Keratinocyte (primary cell): ENCODE measurements around the gene LBX1. TPM values are rescaled to one million over a fixed set of nuclear protein-coding genes. Genes with fewer than 3 reads are reported as not detected.

Experiments used
- DNase-seq: peaks from one replicate; pipeline ENCODE4 v3.0.0-alpha.2; 2011; ENCODE audit warnings: low read depth, missing footprints, low spot score
- FAIRE-seq: peaks from 2 replicates; lab custom pipeline; 2011; peaks lifted over from hg19 to GRCh38; lab: Jason Lieb, UNC
- H2AFZ ChIP-seq: 2 replicates; pipeline ENCODE4 v1.6.0; 2012; ENCODE audit warnings: low read length, control low read depth, inconsistent platforms; ENCODE audit not compliant: control insufficient read depth
- H3K27ac ChIP-seq: 2 replicates; pipeline ENCODE4 v1.5.1; 2011; ENCODE audit warnings: low read length; ENCODE audit not compliant: control insufficient read depth, insufficient read depth
- H3K27me3 ChIP-seq: 3 replicates; pipeline ENCODE4 v1.6.0; 2011; ENCODE audit warnings: low read length; ENCODE audit not compliant: control insufficient read depth, insufficient read depth; ENCODE audit errors: extremely low read depth
- H3K36me3 ChIP-seq, 2 experiments: 2 replicates in 1 of 2; 3 replicates in 1 of 2; pipeline ENCODE4 v1.5.1; 2011; ENCODE audit warnings: low read length in 2 of 2, mild to moderate bottlenecking in 1 of 2; ENCODE audit not compliant: control insufficient read depth in 2 of 2, insufficient read depth in 2 of 2; ENCODE audit errors: extremely low read depth in 1 of 2
- H3K4me1 ChIP-seq: 3 replicates; pipeline ENCODE4 v1.5.1; 2011; ENCODE audit warnings: low read length; ENCODE audit not compliant: control insufficient read depth, insufficient read depth; ENCODE audit errors: extremely low read depth
- H3K4me2 ChIP-seq: 3 replicates; pipeline ENCODE4 v1.6.0; 2011; ENCODE audit warnings: low read depth, low read length; ENCODE audit not compliant: control insufficient read depth, insufficient read depth; ENCODE audit errors: extremely low read depth
- H3K4me3 ChIP-seq, 3 experiments: fragments of 200-600 bp in 1 of 3; sonication (generic) in 1 of 3; 2 replicates in 2 of 3; 3 replicates in 1 of 3; pipeline ENCODE4 v1.5.1; 2011 to 2016; ENCODE audit warnings: low read length in 3 of 3, mild to moderate bottlenecking in 3 of 3, control low read depth in 2 of 3, inconsistent platforms in 1 of 3, low read depth in 1 of 3, mixed read lengths in 1 of 3, mixed run types in 1 of 3, moderate library complexity in 1 of 3; ENCODE audit not compliant: control insufficient read depth in 2 of 3, insufficient read depth in 2 of 3; ENCODE audit errors: extremely low read depth in 1 of 3
- H3K79me2 ChIP-seq: 2 replicates; pipeline ENCODE4 v1.6.0; 2012; ENCODE audit warnings: low read length; ENCODE audit not compliant: control insufficient read depth, insufficient read depth
- H3K9ac ChIP-seq: 3 replicates; pipeline ENCODE4 v1.6.0; 2011; ENCODE audit warnings: low read length; ENCODE audit not compliant: control insufficient read depth, insufficient read depth; ENCODE audit errors: extremely low read depth
- H3K9me1 ChIP-seq: 3 replicates; pipeline ENCODE4 v1.6.0; 2011; ENCODE audit warnings: low read length; ENCODE audit not compliant: control insufficient read depth, insufficient read depth; ENCODE audit errors: extremely low read depth
- H3K9me3 ChIP-seq: 2 replicates; pipeline ENCODE4 v1.5.1; 2012; ENCODE audit warnings: low read depth, low read length; ENCODE audit not compliant: control insufficient read depth
- H4K20me1 ChIP-seq: 3 replicates; pipeline ENCODE4 v1.6.0; 2011; ENCODE audit warnings: low read length; ENCODE audit not compliant: control insufficient read depth, insufficient read depth; ENCODE audit errors: extremely low read depth
- CTCF ChIP-seq, 3 experiments: IDR thresholded peaks in 1 of 3; conservative IDR thresholded peaks in 1 of 3; optimal IDR thresholded peaks in 1 of 3; 2 replicates in 2 of 3; 3 replicates in 1 of 3; pipeline versions ENCODE3 to v1.5.1; 2011; ENCODE audit warnings: low read length in 3 of 3, mild to moderate bottlenecking in 3 of 3, moderate library complexity in 2 of 3, control low read depth in 1 of 3, inconsistent platforms in 1 of 3; ENCODE audit not compliant: insufficient read depth in 2 of 3; ENCODE audit errors: extremely low read depth in 1 of 3
- EZH2 ChIP-seq: IDR thresholded peaks from one replicate; pipeline ENCODE4 v1.6.1; 2012; ENCODE audit warnings: inconsistent platforms, mild to moderate bottlenecking, low read length, moderate library complexity
- dilution Hi-C: fragments of 300-500 bp; cut with MboI; formaldehyde crosslinking; loops from one replicate; pipeline ENCODE4 v1.7.0; 2020; ENCODE audit warnings: low sequenced_read_pairs; ENCODE audit not compliant: extremely low pct_ligation_motif_present
- polyA plus RNA-seq, 5 experiments: library from polyadenylated mRNA; depleted of rRNA in 3 of 5; stranded (reverse) in 3 of 5; stranded (forward) in 1 of 5; unstranded in 1 of 5; fragments of >200 nt; gene quantifications; 1 replicate in 1 of 5; 2 replicates in 3 of 5; 3 replicates in 1 of 5; pipeline versions ENCODE4 v1.2.1 to v1.2.3, GENCODE V29; 2011 to 2012; ENCODE audit warnings: missing spikeins in 2 of 5, low read depth in 1 of 5, low replicate concordance in 1 of 5

Gene LBX1
- polyA plus RNA-seq, 1 donor (not counting 4 experiments of a cell fraction or from before 2014, with no cell fraction given): not detected

- Histone ChIP-seq H3K9me1 (no peaks in the 10 kb centered on the region), H4K20me1 (no peaks in the 10 kb centered on the region), H3K36me3 (no peaks in the 10 kb centered on the region), H3K27ac (no peak overlapping the region), H3K4me3 (no peak overlapping the region), H3K9me3 (no peaks in the 10 kb centered on the region), H3K9ac (no peak overlapping the region), H3K79me2 (no peaks in the 10 kb centered on the region), H3K4me1 (no peaks in the 10 kb centered on the region), H3K27me3 (peaks cover 45% of the 10 kb centered on the region), H2AFZ (no peak overlapping the region), H3K4me2 (no peak overlapping the region)
- dilution Hi-C loops: no loop called here
- TF ChIP-seq CTCF (optimal IDR thresholded peaks at IDR 0.05 in 1 of 3, IDR thresholded peaks at IDR 0.05 in 1 of 3, conservative IDR thresholded peaks at IDR 0.05 in 1 of 3; ENCODE audit: extremely low read depth in 1 of 3, insufficient read depth in 2 of 3, low read length in 3 of 3) (no peak), EZH2 (no peak)
- FAIRE-seq (no peak), DNase-seq (no peak)
Observed at GRCh38 chr10:101246639-101247038, 17.4 kb upstream of the LBX1 start.

GRCh38 chr10:101244321-101245050, 15.2 kb upstream of the LBX1 start:
- FAIRE-seq: peak; percentile 41
- Histone ChIP-seq H3K27me3 (peaks cover 45% of the 10 kb centered on the region), H3K36me3 (no peaks in the 10 kb centered on the region), H3K4me1 (no peaks in the 10 kb centered on the region), H3K9ac (no peak overlapping the region), H3K79me2 (no peaks in the 10 kb centered on the region), H3K27ac (no peak overlapping the region), H3K4me2 (no peak overlapping the region), H2AFZ (no peak overlapping the region), H4K20me1 (no peaks in the 10 kb centered on the region), H3K9me3 (no peaks in the 10 kb centered on the region), H3K4me3 (no peak overlapping the region), H3K9me1 (no peaks in the 10 kb centered on the region)
- TF ChIP-seq CTCF (optimal IDR thresholded peaks at IDR 0.05 in 1 of 3, IDR thresholded peaks at IDR 0.05 in 1 of 3, conservative IDR thresholded peaks at IDR 0.05 in 1 of 3; ENCODE audit: extremely low read depth in 1 of 3, insufficient read depth in 2 of 3, low read length in 3 of 3) (no peak), EZH2 (no peak)
- dilution Hi-C loops: no loop called here
- no peak for DNase-seq
